ENCODE data around the gene ELMO3.

DNA sequence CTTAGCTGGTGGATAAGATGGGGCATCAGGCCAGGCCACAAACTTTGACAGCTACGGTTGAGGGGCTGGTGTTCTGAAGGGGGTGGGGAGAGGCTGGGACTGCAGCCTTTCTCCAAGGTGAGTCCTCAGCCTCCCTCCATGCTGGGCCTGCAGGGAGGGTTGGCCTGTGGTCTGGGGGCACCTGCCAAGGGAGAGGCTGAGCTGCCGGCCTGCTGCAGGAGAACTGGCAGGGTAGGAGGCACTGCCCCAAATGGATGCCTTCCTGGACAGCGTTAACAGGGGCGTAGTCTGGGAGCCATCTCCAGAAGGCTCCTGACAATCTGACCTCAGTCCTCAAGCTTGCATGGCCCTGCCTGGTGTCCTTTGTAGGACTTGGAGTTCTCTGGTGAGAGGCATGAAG, 5.1 kb downstream of the ELMO3 start:
- no peak for TF ChIP-seq EZH2phosphoT487 (IDR thresholded peaks at IDR 0.05; ENCODE audit: low read depth)
- TF ChIP-seq, protein P1, sequence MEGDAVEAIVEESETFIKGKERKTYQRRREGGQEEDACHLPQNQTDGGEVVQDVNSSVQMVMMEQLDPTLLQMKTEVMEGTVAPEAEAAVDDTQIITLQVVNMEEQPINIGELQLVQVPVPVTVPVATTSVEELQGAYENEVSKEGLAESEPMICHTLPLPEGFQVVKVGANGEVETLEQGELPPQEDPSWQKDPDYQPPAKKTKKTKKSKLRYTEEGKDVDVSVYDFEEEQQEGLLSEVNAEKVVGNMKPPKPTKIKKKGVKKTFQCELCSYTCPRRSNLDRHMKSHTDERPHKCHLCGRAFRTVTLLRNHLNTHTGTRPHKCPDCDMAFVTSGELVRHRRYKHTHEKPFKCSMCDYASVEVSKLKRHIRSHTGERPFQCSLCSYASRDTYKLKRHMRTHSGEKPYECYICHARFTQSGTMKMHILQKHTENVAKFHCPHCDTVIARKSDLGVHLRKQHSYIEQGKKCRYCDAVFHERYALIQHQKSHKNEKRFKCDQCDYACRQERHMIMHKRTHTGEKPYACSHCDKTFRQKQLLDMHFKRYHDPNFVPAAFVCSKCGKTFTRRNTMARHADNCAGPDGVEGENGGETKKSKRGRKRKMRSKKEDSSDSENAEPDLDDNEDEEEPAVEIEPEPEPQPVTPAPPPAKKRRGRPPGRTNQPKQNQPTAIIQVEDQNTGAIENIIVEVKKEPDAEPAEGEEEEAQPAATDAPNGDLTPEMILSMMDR (IDR thresholded peaks at IDR 0.05; ENCODE audit: low read depth, low read length) = no peak

All from OCI-LY3 (cell line).